Measurements from ENCODE around the gene GRK4.

Gene GRK4

DNA sequence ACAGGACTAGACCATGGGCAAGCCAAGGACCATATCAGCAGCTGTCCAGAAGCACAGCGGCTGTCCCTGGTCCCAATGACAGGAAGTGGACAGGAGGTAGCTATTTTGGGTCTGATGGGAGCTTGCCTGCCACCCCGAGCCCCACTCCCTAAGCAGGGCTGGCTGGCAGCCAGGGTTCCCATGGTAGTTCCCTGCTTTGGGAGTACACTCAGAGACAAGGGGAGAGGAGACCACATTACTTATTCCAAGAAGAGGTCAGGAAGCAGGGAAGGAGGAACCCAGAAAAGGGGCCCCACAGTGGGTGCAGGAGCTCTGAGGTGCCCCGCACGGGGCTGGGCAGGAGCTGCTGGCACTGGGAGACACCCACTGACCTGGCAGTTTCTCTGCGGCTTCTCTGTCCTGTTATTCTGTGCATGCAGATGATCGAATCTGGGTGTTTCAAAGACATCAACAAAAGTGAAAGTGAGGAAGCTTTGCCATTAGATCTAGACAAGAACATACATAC lies 74.6 kb downstream of the GRK4 start:
- Histone ChIP-seq H2AK5ac (ENCODE audit: low read depth, low read length) (no peak overlapping the region), H2BK120ac (ENCODE audit: low read depth, low read length) (no peak overlapping the region), H3K9ac (ENCODE audit: low read depth, low read length, poor library complexity) (no peak overlapping the region), H2AFZ (ENCODE audit: low read length) (no peak overlapping the region), H3K14ac (ENCODE audit: low read length) (no peak overlapping the region), H2BK15ac (ENCODE audit: low read length) (no peak overlapping the region), H3K4ac (ENCODE audit: low read length) (no peak overlapping the region), H4K8ac (ENCODE audit: low read depth, low read length) (no peak overlapping the region), H3K4me2 (ENCODE audit: insufficient read depth, low read length, poor library complexity, severe bottlenecking) (no peak overlapping the region), H3K23ac (ENCODE audit: low read depth, low read length, poor library complexity) (no peak overlapping the region), H3K27ac (replicated peaks; ENCODE audit: low read length) (no peak overlapping the region), H3K18ac (ENCODE audit: low read length) (no peak overlapping the region), H3K9me3 (replicated peaks in 1 of 2; ENCODE audit: control insufficient read depth in 2 of 2, insufficient read depth in 1 of 2, low read depth in 1 of 2, low read length in 2 of 2) (no peaks in the 10 kb centered on the region), H2BK5ac (ENCODE audit: low read length) (no peak overlapping the region), H3K27me3 (ENCODE audit: control insufficient read depth in 3 of 3, insufficient read depth in 3 of 3, low read depth in 1 of 3, low read length in 3 of 3) (peaks cover 0 to 11% (median 6%) of the 10 kb centered on the region in 3 experiments), H3K79me1 (ENCODE audit: low read depth, low read length) (no peaks in the 10 kb centered on the region), H3K4me3 (ENCODE audit: low read length in 2 of 2) (no peak overlapping the region), H4K91ac (ENCODE audit: low read depth, low read length, poor library complexity) (no peak overlapping the region), H3K4me1 (ENCODE audit: control insufficient read depth in 2 of 2, insufficient read depth in 1 of 2, low read depth in 1 of 2, low read length in 2 of 2) (peaks cover 0 to 4% of the 10 kb centered on the region in 2 donors), H2BK12ac (ENCODE audit: low read length) (no peak overlapping the region), H3K36me3 (replicated peaks in 1 of 2; ENCODE audit: control insufficient read depth in 2 of 2, insufficient read depth in 2 of 2, low read length in 2 of 2) (no peaks in the 10 kb centered on the region)
- DNase-seq (ENCODE audit: low spot score) = no peak
- no CpG with 5 or more reads among the region's 6 CpGs for WGBS, 2 donors (ENCODE audit: extremely low coverage in 2 of 2, insufficient read length in 2 of 2, insufficient replicate concordance in 1 of 2)

GRCh38 chr4:3039706-3040366 lies 76.5 kb downstream of the GRK4 start:
- H4K8ac ChIP-seq (ENCODE audit: low read depth, low read length) = no peak overlapping the region
- H2BK15ac ChIP-seq (ENCODE audit: low read length) = no peak overlapping the region
- H3K9me3 ChIP-seq (replicated peaks in 1 of 2; ENCODE audit: control insufficient read depth in 2 of 2, insufficient read depth in 1 of 2, low read depth in 1 of 2, low read length in 2 of 2) = no peaks in the 10 kb centered on the region
- H2AFZ ChIP-seq (ENCODE audit: low read length) = no peak overlapping the region
- no peak overlapping the region for H2BK5ac ChIP-seq (ENCODE audit: low read length)
- no peak overlapping the region for H2BK12ac ChIP-seq (ENCODE audit: low read length)
- no peak overlapping the region for H3K4me2 ChIP-seq (ENCODE audit: insufficient read depth, low read length, poor library complexity, severe bottlenecking)
- H3K27ac ChIP-seq (replicated peaks; ENCODE audit: low read length) = no peak overlapping the region
- no CpG with 5 or more reads among the region's 8 CpGs for WGBS, 2 donors (ENCODE audit: extremely low coverage in 2 of 2, insufficient read length in 2 of 2, insufficient replicate concordance in 1 of 2)
- H2BK120ac ChIP-seq (ENCODE audit: low read depth, low read length) = no peak overlapping the region
- no peaks in the 10 kb centered on the region for H3K36me3 ChIP-seq (replicated peaks in 1 of 2; ENCODE audit: control insufficient read depth in 2 of 2, insufficient read depth in 2 of 2, low read length in 2 of 2)
- DNase-seq (ENCODE audit: low spot score) = no peak
- H3K23ac ChIP-seq (ENCODE audit: low read depth, low read length, poor library complexity) = no peak overlapping the region
- no peak overlapping the region for H3K18ac ChIP-seq (ENCODE audit: low read length)
- no peaks in the 10 kb centered on the region for H3K4me1 ChIP-seq (ENCODE audit: control insufficient read depth in 2 of 2, insufficient read depth in 1 of 2, low read depth in 1 of 2, low read length in 2 of 2)
- H2AK5ac ChIP-seq (ENCODE audit: low read depth, low read length) = no peak overlapping the region
- no peaks in the 10 kb centered on the region for H3K79me1 ChIP-seq (ENCODE audit: low read depth, low read length)
- H3K9ac ChIP-seq (ENCODE audit: low read depth, low read length, poor library complexity) = no peak overlapping the region
- H3K4me3 ChIP-seq (ENCODE audit: low read length in 2 of 2) = no peak overlapping the region
- no peak overlapping the region for H3K14ac ChIP-seq (ENCODE audit: low read length)
- no peak overlapping the region for H3K4ac ChIP-seq (ENCODE audit: low read length)
- no peak overlapping the region for H4K91ac ChIP-seq (ENCODE audit: low read depth, low read length, poor library complexity)
- peaks cover 0 to 11% (median 7%) of the 10 kb centered on the region in 3 experiments for H3K27me3 ChIP-seq (ENCODE audit: control insufficient read depth in 3 of 3, insufficient read depth in 3 of 3, low read depth in 1 of 3, low read length in 3 of 3)

- H4K91ac ChIP-seq (ENCODE audit: low read depth, low read length, poor library complexity) = no peak overlapping the region
- H2BK120ac ChIP-seq (ENCODE audit: low read depth, low read length) = no peak overlapping the region
- no peak overlapping the region for H3K4me3 ChIP-seq (ENCODE audit: low read length in 2 of 2)
- peaks cover 0 to 13% (median 11%) of the 10 kb centered on the region in 3 experiments for H3K27me3 ChIP-seq (ENCODE audit: control insufficient read depth in 3 of 3, insufficient read depth in 3 of 3, low read depth in 1 of 3, low read length in 3 of 3)
- no peaks in the 10 kb centered on the region for H3K36me3 ChIP-seq (replicated peaks in 1 of 2; ENCODE audit: control insufficient read depth in 2 of 2, insufficient read depth in 2 of 2, low read length in 2 of 2)
- H2BK5ac ChIP-seq (ENCODE audit: low read length) = no peak overlapping the region
- no CpG with 5 or more reads among the region's 28 CpGs for WGBS, 2 donors (ENCODE audit: extremely low coverage in 2 of 2, insufficient read length in 2 of 2, insufficient replicate concordance in 1 of 2)
- peak overlapping the region; percentile 12 for H3K14ac ChIP-seq (ENCODE audit: low read length)
- no peak overlapping the region for H2BK15ac ChIP-seq (ENCODE audit: low read length)
- H2AK5ac ChIP-seq (ENCODE audit: low read depth, low read length) = no peak overlapping the region
- H3K4me1 ChIP-seq (ENCODE audit: control insufficient read depth in 2 of 2, insufficient read depth in 1 of 2, low read depth in 1 of 2, low read length in 2 of 2) = no peaks in the 10 kb centered on the region
- H3K79me1 ChIP-seq (ENCODE audit: low read depth, low read length) = no peaks in the 10 kb centered on the region
- H3K9me3 ChIP-seq (replicated peaks in 1 of 2; ENCODE audit: control insufficient read depth in 2 of 2, insufficient read depth in 1 of 2, low read depth in 1 of 2, low read length in 2 of 2) = no peaks in the 10 kb centered on the region
- H4K8ac ChIP-seq (ENCODE audit: low read depth, low read length) = no peak overlapping the region
- no peak overlapping the region for H2BK12ac ChIP-seq (ENCODE audit: low read length)
- DNase-seq (ENCODE audit: low spot score) = no peak
- H3K9ac ChIP-seq (ENCODE audit: low read depth, low read length, poor library complexity) = no peak overlapping the region
- H2AFZ ChIP-seq (ENCODE audit: low read length) = no peak overlapping the region
- H3K23ac ChIP-seq (ENCODE audit: low read depth, low read length, poor library complexity) = no peak overlapping the region
- no peak overlapping the region for H3K4ac ChIP-seq (ENCODE audit: low read length)
- H3K27ac ChIP-seq (replicated peaks; ENCODE audit: low read length) = no peak overlapping the region
- peak overlapping the region; percentile 78 for H3K18ac ChIP-seq (ENCODE audit: low read length)
- no peak overlapping the region for H3K4me2 ChIP-seq (ENCODE audit: insufficient read depth, low read length, poor library complexity, severe bottlenecking)
Observed at GRCh38 chr4:3040452-3041191, 77.3 kb downstream of the GRK4 start.
